ENCODE data around the gene NF1.
"Not testable (repeated sequence)": the region's sequence is repeated elsewhere in the genome, so short reads cannot be mapped to it uniquely, and the experiment has no call there.

The NF1 gene

DNA sequence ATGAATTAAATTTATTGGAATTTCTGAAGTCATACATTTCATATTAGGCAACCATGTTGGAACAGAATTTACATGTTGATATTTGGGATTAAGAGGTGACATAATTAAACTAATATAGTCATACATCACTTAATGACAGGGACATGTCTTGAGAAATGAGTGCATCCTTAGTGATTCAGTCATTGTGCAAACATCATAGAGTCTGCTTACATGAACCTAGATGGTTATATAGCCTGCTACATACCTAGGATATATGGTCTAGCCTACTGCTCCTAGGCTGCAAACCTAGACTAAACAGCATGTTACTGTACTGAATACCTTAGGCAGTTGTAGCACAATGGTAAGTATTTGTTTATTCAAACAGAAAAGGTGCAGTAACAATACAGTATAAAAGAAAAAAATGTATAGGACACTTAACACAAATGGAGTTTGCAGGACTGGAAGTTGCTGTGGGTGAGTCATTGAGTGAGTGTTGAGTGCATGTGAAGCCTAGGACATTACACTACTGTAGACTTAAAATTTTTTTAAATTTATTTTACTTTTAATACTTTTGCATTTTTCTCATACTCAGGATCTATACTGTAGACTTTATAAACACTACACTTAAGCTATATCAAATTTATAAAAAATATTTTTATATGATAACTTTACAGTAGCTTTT lies 116.7 kb downstream of the NF1 start:
- no peak for DNase-seq

DNA sequence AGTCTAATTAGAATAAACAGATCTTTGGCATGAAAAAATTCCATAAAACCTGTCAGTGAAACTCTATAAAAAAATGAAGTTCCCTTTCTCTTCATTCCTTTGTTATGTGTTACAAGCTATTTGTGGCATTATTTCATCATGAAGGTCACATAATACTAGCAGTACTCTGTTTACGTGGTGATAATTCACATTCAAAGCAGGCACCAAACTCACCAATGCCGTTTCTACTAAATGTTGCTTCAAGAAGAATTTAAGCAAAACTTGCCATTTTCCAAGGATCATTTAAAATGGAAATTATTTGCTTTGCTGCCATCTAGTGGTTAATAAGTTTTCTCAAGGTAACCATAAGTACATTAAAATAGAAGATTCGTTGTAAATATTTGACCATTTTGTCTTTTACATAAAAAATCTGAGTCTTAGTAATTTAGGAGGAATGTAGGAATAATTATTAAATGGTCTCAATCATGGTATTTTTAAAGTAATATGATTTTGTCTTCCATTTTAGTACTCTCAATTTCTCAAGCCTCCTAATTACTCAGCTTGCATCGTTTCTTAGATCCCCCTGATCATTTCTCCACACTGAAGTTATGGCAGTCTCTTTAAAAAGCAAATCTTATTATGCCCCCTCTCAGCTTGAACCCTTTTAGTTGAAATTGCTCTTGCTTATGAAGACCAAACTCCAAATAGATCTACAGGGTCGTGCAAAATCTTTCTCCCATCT lies 121.4 kb downstream of the NF1 start:
- DNase-seq: no peak

DNA sequence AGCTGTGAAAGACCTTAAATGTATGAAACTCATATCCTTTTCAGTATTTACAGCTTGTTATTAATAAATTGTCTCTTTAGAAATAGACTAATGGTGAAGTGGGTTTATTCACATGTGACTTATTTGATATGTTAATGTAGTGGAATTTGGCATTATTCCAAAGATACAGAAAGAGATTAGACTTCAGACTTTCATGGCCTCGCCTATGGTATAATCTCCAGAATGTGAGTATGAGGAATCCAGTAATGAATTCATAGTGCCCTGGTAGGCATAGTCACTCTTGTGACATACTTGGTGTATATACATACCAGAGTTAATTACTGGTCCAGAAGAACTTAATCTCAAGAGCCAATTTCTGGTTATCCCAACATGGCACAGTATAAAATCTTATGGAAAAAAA lies 129.6 kb downstream of the NF1 start:
- DNase-seq: no peak

DNA sequence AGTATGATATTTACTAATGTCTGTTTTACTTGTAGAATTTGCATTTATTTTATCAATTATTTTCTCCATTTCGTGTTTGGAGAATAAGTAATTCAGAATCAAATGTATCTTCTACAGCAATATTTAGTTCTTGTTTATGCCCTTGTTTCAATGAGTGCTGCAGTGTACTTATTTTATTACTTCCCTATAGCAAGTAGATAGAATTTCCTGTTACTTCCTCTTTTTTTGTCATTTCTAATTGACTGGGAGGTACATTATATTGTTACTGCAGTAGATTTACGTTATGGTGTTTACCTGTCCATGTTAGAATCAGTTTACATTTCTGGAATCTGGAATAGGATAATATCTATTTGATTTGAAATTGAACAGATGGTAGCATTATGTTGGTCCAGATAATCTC lies 131.1 kb downstream of the NF1 start:
- no peak for DNase-seq

DNA sequence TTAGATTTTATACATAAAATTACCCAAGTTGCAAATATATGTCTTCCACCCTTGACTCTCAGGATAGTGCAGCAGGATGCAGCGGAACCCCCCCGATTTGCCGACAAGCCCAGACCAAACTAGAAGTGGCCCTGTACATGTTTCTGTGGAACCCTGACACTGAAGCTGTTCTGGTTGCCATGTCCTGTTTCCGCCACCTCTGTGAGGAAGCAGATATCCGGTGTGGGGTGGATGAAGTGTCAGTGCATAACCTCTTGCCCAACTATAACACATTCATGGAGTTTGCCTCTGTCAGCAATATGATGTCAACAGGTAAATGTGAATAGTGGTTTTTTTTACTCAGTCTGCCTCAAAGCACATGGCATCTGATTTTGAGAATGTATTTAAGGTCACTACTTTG lies 131.6 kb downstream of the NF1 start:
- DNase-seq: no peak

DNA sequence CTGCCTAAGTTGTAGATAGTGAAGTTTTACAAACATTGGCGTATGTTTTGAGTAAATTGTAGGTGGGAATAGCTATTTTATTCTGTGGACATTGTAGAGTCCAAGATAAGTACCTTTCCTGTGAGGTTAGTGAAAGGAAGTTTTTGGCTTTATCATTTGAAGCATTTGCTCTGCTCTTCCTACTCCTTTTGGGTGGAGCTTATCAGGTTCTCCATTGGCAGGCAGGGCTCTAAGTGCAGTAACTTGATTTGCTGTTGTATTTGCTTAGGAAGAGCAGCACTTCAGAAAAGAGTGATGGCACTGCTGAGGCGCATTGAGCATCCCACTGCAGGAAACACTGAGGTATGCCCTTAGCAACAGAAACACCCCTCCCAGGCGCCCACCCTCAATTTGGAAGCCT lies 132.2 kb downstream of the NF1 start:
- DNase-seq: no peak

DNA sequence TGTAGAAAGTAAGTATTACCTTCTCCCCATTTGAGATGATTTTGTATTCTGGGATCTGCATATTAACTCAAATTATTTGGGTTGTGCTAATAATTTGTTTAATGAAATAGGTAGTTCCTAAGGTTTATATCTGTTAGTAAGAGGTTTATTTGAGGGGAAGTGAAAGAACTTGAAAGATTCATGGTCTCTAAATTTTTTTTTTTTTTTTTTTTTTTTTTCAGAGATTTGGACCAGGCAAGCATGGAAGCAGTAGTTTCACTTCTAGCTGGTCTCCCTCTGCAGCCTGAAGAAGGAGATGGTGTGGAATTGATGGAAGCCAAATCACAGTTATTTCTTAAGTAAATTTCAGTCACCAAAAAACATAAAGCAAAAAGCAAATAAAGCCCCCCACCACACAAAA lies 137.1 kb downstream of the NF1 start:
- no peak for DNase-seq

DNA sequence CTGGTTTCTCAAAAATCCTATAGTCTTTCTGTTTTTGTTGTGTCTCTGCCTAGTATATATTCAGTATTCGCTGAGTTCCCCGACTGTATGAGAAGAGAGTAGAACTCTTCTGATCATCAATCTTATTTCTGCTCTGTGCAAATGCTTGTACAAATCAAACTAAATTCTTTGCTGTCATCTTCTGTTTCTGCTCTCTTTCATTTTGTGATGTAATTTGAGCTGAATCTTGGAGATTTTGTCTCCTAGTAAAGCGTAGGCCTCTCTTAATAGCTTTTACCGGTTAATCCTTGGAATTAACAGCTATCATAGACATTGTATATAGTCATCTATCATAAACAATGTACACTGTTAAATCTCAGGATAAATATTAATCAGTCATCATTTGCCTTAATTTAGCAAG lies 140.3 kb downstream of the NF1 start:
- DNase-seq: no peak

DNA sequence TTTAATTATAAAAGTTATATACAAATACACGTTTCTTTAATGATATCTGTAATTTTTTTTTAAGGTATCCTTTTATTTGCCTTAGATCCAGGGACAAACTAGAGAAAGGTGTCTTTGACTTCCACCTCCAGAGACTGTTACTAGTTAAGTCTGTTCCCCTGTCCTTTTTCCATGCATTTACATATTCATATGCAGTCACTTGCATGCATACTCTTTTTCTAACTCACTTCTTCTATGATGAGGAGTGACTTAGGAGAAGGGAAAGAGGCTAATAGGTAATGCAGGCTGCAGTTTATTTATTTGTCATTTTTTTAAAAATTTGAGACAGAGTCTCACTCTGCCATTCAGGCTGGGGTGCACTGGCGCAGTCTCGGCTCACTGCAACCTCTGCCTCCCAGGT lies 141.4 kb downstream of the NF1 start:
- no peak for DNase-seq

DNA sequence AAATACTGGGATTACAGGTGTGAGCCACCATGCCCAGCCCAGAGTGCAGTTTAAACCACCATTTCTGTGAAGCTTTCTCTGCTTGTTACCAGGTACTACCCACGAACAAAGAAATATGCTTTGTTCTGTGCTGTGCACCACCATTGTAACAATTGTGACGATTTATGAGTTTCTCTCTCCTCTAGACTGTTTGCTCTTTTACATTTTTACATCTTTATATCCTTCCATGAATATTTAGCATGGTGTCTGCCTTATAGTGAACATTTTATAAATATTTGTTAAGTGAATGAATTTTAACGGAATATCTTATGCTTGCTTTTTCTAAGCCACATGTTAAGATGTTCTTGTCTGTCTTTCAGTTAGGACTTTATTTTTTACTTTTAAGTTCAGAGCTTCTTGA lies 141.9 kb downstream of the NF1 start:
- DNase-seq: no peak

DNA sequence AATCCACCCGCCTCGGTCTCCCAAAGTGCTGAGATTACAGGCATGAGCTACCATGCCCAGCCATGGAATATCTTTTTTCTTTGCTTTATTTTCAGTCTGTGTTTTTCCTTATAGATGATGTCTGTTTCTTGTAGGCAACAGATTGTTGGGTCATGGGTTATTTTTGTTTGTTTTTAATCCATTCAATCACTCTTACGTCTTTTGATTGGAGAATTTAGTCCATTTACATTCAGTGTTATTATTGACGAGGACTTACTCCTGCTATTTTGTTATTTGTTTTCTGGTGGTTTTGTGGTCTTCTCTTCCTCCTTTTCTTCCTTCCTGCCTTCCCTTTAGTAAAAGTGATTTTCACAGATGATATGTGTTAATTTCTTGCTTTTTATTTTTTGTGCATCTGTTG lies 146.3 kb downstream of the NF1 start:
- DNase-seq: no peak

DNA sequence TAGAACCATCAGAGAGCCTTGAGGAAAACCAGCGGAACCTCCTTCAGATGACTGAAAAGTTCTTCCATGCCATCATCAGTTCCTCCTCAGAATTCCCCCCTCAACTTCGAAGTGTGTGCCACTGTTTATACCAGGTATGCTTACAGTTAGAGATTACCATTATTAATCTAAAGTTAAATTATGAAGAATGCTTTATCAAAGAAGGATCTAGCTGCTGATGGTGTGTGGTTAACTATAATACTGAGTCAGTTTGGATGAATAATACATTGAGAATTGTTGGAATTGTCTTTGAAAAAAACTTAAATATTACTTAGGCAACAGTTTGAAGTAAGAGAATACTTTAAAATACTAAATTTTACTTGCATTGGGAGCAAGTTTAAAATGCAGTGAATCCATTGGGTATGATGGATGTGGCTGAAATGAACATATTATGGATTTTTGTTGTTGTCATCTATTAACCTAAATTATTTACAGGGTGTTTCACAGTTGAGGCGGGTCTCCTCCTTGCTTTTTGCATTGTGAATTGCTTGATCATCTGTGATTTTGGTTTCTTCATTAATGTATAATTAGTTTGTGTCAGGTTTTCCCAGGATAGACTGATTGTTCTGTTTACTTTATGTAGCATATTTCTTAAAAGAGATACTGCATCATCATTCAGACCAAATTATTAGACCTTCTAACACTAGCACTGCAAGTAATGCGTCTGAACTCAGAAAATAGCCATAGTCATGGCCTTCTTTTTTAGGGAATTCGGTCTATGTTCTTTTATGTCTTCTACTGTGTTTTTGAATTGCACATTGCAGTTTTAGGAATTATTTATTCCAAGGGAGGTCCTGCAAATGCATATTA lies 154.4 kb downstream of the NF1 start:
- DNase-seq: no peak

DNA sequence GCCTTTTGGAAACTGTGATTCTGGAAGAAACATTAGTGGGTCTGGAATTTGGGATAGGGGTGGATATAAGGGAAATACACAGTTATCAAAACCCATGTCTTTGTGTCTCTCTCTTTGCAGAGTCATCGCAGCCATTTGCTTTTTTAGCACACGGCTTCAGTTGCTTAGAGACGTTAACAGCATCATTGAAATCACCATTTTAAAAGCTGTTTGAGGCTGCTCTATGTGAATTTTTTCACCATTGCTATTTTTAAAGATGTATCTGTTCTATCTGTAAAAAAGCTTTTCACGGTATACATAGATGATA lies 155.0 kb downstream of the NF1 start:
- DNase-seq: no peak

DNA sequence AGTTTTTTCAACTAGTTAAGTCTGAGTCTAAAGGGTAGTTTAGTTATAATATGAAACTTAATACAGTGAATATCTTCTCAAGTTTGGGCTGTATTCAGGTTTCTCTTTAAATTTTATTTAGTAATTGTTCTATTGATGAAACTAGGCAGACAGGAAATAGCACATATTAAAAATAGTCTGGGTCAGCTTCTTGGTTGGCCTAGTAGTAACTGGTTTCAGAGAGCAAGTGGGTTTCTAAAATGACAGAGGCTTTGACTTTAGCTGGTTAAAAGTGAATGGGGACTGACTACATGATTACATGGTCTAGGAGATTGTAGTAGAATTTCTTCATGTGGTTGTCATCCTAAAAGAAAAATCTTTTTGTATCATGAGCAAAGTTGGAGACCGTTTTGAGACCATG lies 155.5 kb downstream of the NF1 start:
- no peak for DNase-seq

DNA sequence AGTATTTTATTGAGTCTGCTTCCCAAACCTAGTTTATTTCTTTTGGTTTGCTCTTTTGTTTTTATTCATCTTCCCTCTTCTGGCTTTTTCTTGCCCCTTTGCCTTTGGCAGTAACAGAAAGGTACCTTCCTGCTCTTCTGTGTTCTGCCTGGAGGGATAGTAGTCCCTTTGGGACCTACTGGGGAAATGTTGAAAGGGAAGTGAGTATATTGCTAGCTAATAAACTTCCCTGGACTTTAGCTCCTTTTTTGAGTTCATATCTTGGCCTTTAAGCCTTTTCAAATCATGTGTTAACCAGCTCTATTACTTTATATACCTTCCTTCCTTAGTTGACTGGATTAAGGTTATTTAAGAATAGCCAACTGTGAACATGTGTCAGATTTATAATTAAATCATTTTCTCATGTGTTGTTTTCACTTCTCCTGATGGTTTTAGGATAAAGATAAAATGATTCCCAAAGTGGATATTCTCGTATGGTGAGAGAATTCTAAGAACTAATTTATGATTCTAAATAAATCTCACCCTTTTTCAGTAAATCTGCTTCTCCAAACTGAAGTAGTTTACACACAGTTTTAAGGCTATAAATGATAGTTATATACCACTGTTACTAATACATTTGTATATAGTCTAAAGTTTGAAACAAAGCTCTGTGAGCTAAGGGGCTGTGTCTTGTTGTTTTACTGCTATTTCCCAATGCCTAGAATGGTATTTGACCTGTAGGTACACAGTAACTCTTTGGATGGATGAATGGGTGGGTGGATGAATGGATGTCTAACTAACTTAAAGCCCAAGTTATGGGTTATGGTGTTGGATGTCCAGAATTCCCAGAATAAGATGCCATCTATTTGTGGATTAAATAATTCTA lies 156.6 kb downstream of the NF1 start:
- no peak for DNase-seq

DNA sequence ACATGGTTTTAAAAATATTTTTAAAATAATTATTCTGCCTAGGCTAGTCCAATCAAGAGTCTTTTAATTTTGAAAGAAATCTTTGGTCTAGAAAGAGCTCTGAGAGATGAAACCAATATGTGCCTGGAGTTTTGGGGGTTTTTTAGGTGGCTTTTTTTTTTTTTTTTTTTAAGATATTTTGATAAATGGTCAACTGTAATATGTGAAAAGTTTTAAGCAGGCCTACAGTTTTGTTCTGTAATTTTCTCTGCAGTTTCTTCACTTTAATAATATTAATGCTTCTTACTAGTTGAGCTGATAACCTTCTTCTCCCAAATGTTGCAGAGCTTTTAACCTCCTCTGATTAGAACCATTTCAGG lies 157.2 kb downstream of the NF1 start:
- no peak for DNase-seq

DNA sequence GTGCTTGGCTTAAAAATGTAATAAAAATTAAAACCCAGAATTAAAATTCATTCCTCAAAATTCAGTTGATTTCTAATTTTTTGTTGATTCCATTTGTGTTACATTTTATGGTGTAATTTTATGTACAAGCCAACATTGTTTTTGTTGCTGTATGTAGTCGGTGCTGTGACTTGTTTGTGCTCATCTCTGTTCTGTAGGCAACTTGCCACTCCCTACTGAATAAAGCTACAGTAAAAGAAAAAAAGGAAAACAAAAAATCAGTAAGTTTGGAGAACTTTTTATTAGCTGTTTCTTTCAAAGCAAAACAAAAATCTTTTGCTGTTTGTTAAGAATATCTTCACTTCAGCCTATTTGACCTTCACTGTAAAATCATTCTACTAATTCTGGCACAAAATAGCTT lies 158.0 kb downstream of the NF1 start:
- DNase-seq: no peak

DNA sequence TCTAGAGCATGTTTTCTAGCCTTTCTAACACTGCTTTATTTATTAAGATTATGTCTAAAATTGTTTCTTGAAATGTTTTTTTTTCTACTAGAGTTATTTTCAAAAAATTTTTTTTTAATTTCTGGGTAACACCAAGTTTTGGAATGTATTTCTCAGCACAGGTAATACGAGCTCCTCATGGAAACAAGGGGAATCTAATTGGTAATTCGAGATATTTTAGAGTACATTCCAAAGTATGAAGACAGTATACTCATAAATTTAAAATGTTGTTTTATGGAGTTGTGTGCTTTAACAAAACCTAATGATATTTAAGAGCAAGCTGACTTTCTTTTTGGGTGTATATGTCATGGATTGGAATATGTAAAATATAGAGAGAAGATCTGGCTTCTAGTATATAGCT lies 159.9 kb downstream of the NF1 start:
- DNase-seq: no peak

DNA sequence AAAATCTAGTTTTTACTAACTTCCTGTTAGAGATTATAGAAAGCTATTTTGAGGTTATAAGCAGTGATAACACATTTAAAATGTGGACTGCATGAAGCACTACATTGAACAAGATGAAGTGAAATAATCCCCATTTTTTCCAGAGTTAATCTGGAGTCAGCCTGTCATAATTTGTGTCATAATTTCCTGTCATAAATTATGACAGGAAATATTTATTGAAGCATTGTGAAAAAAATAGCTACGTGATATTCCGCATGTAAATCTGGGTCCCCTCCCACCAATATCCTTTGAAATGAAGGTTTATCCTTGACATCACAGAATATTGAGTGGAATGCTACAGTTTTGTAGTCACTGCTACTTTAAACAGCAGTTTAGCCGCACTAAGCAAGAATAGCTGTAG lies 162.2 kb downstream of the NF1 start:
- DNase-seq: no peak

DNA sequence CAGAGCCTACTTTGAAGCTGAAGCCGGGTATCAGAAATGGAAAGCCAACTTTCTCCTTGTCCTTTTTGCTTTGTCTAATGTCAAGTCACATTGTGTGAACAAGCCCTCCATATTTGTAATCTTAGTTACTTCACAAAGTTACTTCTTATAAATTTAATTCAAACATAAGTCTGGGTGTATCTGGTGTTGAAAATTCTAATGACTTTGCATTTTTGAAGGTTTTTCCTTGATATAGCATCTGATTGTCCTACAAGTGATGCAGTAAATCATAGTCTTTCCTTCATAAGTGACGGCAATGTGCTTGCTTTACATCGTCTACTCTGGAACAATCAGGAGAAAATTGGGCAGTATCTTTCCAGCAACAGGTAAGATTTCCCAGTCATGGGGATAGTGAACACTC lies 165.4 kb downstream of the NF1 start:
- no peak for DNase-seq

DNA sequence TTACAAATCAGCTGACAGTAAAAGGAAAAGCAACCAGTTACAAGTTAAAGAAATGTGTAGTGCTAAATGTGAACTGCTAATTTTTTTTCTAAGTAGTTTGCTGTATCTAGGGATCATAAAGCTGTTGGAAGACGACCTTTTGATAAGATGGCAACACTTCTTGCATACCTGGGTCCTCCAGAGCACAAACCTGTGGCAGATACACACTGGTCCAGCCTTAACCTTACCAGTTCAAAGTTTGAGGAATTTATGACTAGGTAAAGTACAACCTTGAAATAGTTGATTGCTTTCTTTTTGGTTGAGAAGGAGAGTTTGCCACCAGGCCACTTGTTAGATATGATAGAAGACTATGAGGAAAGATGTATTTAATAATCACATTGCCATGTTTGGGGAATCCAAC lies 166.8 kb downstream of the NF1 start:
- DNase-seq: no peak

DNA sequence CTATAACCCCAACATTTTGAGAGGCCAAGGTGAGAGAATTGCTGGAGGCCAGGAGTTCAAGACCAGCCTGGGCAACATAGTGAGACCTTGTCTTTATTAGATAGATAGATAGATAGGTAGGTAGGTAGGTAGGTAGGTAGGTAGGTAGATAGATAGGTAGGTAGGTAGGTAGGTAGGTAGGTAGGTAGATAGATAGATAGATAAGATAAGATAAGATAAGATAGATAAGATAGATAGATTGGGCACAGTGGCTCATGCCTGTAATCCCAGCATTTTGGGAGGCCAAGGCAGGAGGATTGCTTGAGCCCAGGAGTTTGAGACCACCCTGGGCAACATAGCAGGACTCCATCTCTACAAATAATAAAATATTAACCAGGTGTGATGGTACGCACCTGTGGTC lies 168.1 kb downstream of the NF1 start:
- not testable (repeated sequence) for DNase-seq

DNA sequence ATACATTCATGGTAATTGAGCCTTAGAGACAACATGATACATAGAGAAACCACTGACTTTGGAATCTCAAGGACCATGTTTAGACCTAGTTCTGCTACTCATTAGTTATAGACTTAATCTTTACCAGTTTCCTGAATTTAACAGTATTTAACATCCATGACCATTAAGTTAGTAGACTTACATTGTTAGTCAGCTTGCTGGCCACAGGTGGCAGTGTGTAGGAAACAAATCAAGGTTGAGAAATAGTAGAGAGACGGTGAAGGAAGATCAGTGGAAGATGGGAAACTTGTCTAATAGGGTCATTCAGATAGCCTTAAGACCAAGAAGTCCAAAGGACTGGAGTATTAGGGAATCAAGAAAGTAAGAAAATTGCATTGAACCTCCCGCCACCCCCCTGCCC lies 171.3 kb downstream of the NF1 start:
- DNase-seq: no peak

Measured in activated T-cell treated with anti-CD3 and anti-CD28 coated beads for 4 hours (primary cell).